KMS-11 (cell line): ENCODE data around the gene HBB.

Experiments
- H2AFZ ChIP-seq: fragments of 200-600 bp; sonication (generic); 2 replicates; pipeline ENCODE4 v1.6.1; 2016; ENCODE audit warnings: antibody characterized with exemption, mixed run types, low read depth
- H3K27ac ChIP-seq: fragments of 200-600 bp; sonication (generic); 2 replicates; pipeline ENCODE4 v1.6.1; 2016; ENCODE audit warnings: mild to moderate bottlenecking, mixed run types
- H3K27me3 ChIP-seq: fragments of 200-600 bp; sonication (generic); 2 replicates; pipeline ENCODE4 v1.6.1; 2017; ENCODE audit warnings: mild to moderate bottlenecking, low read depth, mixed run types, moderate library complexity; ENCODE audit not compliant: insufficient read depth
- H3K36me3 ChIP-seq: fragments of 200-600 bp; sonication (generic); 2 replicates; pipeline ENCODE4 v1.6.1; 2017; ENCODE audit warnings: mild to moderate bottlenecking, mixed run types; ENCODE audit not compliant: insufficient read depth
- H3K4me1 ChIP-seq: fragments of 200-600 bp; sonication (generic); 2 replicates; pipeline ENCODE4 v1.6.1; 2016; ENCODE audit warnings: mild to moderate bottlenecking, low read depth, mixed run types; ENCODE audit not compliant: poor library complexity, severe bottlenecking
- H3K4me2 ChIP-seq: fragments of 200-600 bp; sonication (generic); 2 replicates; pipeline ENCODE4 v1.7.0; 2016; ENCODE audit warnings: mild to moderate bottlenecking, mixed run types
- H3K4me3 ChIP-seq: fragments of 200-600 bp; sonication (generic); IDR thresholded peaks from 2 replicates; pipeline ENCODE4 v1.6.1; 2017; ENCODE audit warnings: low read depth, low read length, mixed read lengths; ENCODE audit not compliant: insufficient read depth
- H3K79me2 ChIP-seq: fragments of 200-600 bp; sonication (generic); 2 replicates; pipeline ENCODE4 v1.6.1; 2016; ENCODE audit warnings: low read depth, mixed run types; ENCODE audit not compliant: insufficient read depth
- H3K9ac ChIP-seq: fragments of 200-600 bp; sonication (generic); 2 replicates; pipeline ENCODE4 v1.6.1; 2016; ENCODE audit warnings: mild to moderate bottlenecking, mixed run types
- H4K20me1 ChIP-seq: fragments of 200-600 bp; sonication (generic); 2 replicates; pipeline ENCODE4 v1.6.1; 2016; ENCODE audit warnings: mild to moderate bottlenecking, mixed run types; ENCODE audit not compliant: insufficient read depth
- CTCF ChIP-seq: fragments of 200-600 bp; sonication (generic); conservative IDR thresholded peaks from 2 replicates; pipeline ENCODE4 v1.6.1; 2017; ENCODE audit warnings: low read depth, mild to moderate bottlenecking, antibody characterized with exemption, low read length, moderate library complexity, mixed read lengths

The HBB gene

GRCh38 chr11:5269715-5270147 lies 42.9 kb upstream of the HBB start, which contains the start of gene HBE1:
TSS of gene HBE1 (minus strand) at chr11:5269945. CDS start at chr11:5269890, 55 bp downstream.
- no peak within 1 kb of the TSS for H3K4me3 ChIP-seq
- no peaks in the 10 kb centered on the region for H3K27me3 ChIP-seq
- no peak within 1 kb of the TSS for H3K27ac ChIP-seq
- H3K36me3 ChIP-seq, result no peaks in the 10 kb centered on the region
- H3K4me2 ChIP-seq, result no peak within 1 kb of the TSS
- no peaks in the 10 kb centered on the region for H4K20me1 ChIP-seq
- TF ChIP-seq CTCF, result no peak
- H2AFZ ChIP-seq, result no peak within 1 kb of the TSS
- H3K4me1 ChIP-seq, result no peaks in the 10 kb centered on the region
- no peaks in the 10 kb centered on the region for H3K79me2 ChIP-seq
- no peak within 1 kb of the TSS for H3K9ac ChIP-seq

GRCh38 chr11:5267033-5267563 lies 40.2 kb upstream of the HBB start:
- Histone ChIP-seq H3K79me2 (no peaks in the 10 kb centered on the region), H3K9ac (no peak overlapping the region), H4K20me1 (no peaks in the 10 kb centered on the region), H2AFZ (no peak overlapping the region), H3K4me2 (no peak overlapping the region), H3K27ac (no peak overlapping the region), H3K4me3 (no peak overlapping the region), H3K4me1 (no peaks in the 10 kb centered on the region), H3K36me3 (no peaks in the 10 kb centered on the region), H3K27me3 (no peaks in the 10 kb centered on the region)
- TF ChIP-seq CTCF, result no peak

GRCh38 chr11:5266609-5267008 lies 39.7 kb upstream of the HBB start:
- Histone ChIP-seq H3K4me1 (no peaks in the 10 kb centered on the region), H3K79me2 (no peaks in the 10 kb centered on the region), H3K36me3 (no peaks in the 10 kb centered on the region), H3K27ac (no peak overlapping the region), H3K27me3 (no peaks in the 10 kb centered on the region), H4K20me1 (no peaks in the 10 kb centered on the region), H3K4me2 (no peak overlapping the region), H3K9ac (no peak overlapping the region), H2AFZ (no peak overlapping the region), H3K4me3 (no peak overlapping the region)
- no peak for TF ChIP-seq CTCF

GRCh38 chr11:5265832-5266231 lies 39.0 kb upstream of the HBB start:
- TF ChIP-seq CTCF, result no peak
- no peak overlapping the region for H2AFZ ChIP-seq

More at GRCh38 chr11:5265832-5266231, 39.0 kb upstream of the HBB start:
- Histone ChIP-seq H3K36me3 (no peaks in the 10 kb centered on the region), H3K79me2 (no peaks in the 10 kb centered on the region), H3K4me2 (no peak overlapping the region), H3K4me3 (no peak overlapping the region), H4K20me1 (no peaks in the 10 kb centered on the region), H3K27ac (no peak overlapping the region), H3K27me3 (no peaks in the 10 kb centered on the region), H3K9ac (no peak overlapping the region), H3K4me1 (no peaks in the 10 kb centered on the region)
